ENCODE results near the gene PTPRG.

Gene PTPRG

DNA sequence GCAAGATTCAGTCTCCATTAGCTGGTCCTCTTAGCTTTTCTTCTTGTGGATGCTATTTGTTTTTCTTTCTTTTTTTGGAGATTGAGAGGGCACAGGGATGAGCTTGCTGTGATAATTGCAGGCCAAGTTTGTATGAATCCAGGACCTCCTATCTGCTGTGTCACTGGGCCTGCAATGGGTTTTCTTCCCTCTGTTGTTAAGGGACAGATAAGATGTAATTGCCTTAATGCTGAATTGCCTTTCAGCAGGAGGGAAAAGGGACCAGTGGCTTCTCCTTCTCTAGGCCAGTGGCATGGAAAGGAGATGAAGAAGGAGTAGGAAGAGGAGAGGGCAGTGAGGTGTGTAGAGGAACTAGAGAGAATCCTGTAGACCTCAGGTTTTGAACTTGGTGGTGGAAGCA, 29.9 kb downstream of the PTPRG start:
- DNase-seq, result no peak

DNA sequence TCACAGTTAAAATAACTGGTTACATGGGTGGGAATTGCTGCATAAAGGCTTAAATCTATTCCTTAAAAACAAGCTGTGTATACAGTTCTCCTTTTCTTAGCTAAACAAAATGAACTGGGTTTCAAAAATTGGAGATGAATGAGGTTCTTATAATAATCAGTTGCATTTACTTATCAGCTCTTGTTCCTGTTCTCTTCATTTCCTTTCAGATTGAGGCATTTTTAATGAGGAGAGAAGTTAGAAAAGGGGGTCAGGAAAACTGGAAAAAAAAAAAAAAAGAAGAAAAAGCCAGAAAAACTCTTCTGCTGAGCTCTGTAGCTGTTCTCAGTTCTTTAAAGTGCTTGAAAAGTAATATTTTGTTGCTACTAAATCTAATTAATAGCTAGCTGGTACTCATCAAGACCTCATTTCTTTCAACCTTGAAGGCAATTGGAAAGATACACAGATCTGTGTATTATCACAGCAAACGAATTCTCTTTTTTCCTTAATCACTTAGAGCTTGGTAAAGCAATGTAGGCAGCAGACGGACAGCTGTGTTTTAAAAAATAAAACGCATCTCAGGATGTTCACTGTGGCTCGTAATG, 32.2 kb downstream of the PTPRG start:
- no peak for DNase-seq

DNA sequence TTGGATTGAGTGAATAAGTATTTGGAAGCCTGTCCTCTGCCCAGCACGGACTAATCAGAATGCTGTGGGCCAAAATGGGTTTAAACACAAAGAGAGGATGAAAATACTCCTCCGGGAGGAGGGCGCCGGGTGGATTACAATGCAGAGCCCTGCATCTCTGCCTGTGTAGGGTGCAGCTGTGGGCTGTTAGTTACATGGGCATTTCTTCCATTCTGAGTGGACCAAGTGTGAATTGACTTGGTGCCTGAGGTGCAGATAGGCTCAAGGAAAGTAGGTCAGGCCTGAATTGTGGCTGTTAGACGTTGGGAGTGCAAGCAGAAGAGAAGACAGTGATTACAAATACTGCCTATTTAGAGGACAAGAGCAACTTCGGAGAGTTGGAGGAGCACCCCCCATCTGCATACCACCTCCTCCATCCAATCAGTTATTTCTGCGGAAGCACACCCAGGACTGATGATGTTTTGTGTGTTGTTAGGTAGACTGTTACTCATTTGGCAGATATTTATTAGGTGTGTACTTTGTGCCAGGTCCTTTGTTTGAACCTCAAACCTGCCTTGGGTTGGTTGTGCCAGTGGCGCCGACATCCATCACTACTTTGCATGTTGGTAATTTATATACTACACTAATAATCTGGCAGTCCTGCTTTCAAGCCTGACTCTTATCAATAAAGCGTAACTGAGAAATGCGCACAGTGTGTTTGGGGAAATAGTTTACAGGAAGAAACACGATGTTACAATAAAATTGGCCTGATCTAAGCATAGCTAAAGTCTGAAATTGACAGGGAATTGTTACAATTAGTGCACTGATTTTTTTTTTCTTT, 33.0 kb downstream of the PTPRG start:
- no peak for DNase-seq

DNA sequence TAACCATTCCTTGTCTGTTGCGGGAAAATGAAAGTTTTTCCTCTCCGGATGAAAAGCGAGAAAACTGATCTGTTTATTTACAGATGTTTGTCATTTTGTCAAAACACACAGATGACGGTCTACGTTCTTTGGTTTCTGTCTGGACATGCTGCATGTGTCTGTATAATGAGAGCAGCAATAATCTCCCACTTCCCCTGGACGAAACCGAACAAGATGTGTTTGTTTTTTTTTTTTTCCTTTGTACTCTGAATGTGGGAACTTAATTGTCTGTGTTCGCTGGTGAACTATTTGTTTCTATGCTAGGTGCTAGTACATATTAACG, 33.6 kb downstream of the PTPRG start:
- DNase-seq, result no peak

DNA sequence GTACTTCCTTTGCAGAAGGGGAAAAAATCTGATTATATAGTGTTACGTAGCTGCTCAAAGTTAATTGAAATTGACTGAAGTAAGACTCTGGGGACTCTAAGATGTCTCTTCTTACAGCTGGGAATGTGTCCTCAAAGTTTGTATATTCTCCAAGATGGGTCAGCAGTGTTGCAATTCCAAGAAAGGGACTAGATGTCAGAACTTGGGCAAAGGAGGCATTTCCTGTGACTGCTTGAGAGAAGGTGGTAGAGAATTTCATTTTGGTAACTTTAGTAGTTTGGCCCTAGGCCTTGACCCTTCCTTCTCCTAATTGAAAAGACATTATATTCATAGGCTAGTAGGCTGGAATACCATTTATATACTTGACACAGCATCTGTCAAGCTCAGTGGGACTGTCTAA, 33.9 kb downstream of the PTPRG start:
- DNase-seq, result no peak

DNA sequence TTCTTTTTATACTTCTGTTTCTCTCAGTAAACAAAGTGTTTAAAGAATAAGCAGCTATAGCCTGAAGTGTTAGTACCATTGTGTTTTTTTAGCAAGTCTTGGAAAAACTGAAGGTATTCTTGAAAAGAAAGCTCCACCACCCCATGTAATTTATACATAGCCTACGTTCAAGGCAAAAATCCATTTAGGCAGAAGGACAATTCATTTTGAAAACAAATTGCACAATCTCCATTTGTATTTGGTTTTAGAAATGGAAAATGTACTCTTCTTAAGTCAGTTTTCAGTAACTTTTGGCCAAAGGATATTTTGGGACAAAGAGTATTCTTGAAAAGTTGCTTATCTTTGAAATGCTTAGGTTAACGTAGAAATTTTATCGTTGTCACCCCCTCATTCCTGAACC, 34.5 kb downstream of the PTPRG start:
- DNase-seq, result no peak

DNA sequence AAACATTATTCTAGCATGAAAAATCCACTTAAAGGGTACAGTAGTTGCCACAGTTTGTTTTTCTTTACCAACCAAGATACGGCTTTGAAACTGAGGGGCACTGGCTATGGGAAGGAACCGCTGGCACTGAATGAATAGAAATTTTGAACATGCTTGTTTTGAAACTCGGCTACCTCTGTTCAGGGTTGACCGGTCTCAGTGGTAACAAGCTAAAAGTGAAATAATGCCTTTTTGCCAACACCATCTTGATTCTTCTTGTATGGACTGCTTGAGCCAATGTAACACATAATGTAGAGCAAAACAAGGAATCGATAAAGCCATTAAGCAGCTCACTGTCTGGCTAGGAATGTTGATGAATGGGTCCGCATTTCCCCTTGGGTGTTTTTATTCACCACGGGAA, 36.5 kb downstream of the PTPRG start:
- no peak for DNase-seq

DNA sequence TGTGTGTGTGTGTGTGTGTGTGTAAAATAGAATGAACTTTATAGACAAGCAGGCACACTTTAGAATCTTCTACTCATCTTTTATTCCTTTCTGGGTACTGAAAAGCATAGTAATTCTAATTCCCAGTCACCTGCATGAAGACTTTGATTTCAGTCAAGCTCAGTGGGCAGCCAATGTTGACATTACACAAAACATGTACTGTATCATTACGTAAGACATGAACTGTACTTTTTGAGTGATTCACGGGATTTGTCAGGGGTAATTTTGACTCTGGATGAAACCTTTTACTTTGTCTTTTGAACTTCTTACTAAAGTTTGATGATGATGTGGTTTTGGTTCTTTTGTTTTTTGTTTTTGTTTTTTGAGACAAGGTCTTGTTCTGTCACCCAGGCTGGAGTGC, 38.8 kb downstream of the PTPRG start:
- no peak for DNase-seq

DNA sequence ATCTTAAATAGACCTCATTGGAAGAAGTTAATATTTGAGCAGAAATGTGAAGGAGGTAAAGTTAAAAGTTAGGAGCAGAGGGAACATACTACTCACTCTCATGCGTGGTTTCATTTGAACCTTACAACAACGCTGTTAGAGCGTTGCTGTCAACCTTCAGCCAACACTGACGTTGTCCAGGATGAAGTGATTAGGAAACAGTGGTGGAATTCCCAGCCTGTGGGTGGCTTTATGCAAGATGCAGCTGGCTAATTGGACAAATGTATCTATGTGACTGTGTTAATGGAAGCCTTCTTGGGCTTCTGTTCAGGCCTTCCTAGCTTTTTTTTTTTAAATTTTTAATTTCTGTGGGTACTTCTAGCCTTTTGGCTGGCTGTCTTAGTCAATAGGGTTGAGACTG, 40.5 kb downstream of the PTPRG start:
- no peak for DNase-seq

DNA sequence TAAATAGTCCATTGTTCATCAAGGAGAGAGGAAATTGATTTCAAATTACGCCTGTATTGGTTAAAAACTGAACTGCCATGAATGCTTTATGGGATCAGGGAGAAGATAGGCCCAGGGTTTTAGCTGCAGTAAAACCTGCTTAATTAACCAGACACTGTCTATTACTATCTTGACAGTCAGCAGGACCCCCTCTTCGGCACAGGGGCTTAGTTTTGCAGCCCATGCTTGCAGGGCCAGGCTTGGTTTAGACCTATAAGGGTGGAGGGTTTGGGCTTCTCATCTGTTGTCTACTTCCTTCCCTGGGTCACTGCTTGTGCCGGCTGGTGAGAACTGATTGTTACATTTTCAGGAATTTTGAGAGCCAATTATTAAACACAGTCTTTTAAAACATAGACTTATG, 41.1 kb downstream of the PTPRG start:
- no peak for DNase-seq

DNA sequence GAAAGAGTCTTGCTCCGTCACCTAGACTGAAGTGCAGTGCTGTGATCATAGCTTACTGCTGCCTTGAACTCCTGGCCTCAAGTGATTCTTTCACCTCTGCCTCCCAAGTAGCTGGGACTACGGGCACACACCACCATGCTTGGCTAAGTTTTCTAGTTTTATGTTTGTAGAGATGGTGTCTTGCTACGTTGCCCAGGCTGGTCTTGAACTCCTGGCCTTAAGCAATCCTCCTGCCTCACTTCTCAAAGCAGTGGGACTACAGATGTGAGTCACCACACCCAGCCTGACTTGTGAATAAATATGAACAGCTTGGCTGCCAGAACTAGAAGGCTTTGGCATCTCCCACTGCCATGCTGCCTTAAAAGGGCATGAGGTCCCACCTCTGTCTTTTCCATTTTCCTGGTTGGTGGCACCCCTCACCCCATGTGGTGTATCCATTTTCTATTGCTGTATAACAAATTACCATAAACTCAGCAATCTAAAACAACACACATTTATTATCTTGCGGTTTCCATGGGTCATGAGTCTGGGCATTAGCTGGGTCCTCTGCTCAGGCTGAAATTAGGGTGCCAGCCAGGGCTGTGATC, 44.3 kb downstream of the PTPRG start:
- DNase-seq, result no peak

DNA sequence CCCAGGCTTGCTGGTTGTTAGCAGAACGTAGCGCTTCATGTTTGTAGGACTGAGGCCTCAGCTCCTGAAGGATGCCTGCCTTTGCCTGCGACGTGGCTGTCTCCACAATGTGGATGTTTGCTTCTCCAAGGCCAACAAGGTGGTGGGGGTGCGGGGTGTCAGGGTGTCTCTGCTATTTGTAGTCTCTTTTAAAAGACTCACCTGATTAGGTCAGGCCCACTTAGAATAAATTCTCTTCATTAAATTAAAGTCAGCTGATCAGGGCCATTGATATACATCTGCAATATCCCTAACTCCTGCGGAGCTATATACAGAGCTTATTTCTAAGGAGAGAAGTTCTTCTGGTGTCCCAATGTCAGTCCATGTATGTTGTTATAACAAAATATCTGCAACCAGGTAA, 44.8 kb downstream of the PTPRG start:
- no peak for DNase-seq

DNA sequence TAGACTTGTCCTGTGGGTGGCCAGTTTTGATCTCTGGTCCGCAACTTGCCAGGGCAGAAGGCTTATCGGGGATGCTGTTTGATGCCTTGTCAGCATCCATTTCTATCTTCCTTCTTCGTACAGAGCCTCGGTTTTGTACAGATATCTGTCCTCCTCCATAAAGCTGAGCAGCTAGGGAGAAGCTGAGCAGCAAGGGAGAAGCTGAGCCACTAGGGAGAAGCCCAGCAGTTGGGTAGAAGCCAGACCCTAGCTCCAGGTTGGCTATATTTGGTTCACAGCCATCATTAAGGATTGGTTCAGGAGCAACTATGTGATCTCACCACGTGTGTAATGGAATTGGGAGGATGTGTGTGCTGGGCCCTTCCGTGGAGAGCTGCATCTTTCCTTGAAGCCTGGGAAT, 46.7 kb downstream of the PTPRG start:
- no peak for DNase-seq

DNA sequence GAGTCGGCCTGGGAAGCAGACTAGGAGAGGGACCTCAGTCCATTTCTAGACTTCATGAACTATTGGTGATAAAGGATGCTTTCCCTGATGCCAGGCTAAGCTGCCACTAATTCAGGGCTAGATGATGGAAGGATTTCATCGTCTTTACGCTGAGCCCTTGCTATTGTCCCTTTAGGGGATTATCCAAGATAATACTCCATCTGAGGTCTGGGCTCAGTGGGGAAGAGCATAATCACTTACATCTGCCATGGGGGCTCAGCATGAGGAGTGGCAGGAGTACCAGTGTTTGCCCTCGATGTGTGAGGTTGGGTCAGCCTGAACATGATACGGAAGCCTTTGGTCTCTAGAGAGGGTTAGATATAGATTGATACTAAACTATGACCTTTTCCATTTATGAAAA, 47.3 kb downstream of the PTPRG start:
- no peak for DNase-seq

DNA sequence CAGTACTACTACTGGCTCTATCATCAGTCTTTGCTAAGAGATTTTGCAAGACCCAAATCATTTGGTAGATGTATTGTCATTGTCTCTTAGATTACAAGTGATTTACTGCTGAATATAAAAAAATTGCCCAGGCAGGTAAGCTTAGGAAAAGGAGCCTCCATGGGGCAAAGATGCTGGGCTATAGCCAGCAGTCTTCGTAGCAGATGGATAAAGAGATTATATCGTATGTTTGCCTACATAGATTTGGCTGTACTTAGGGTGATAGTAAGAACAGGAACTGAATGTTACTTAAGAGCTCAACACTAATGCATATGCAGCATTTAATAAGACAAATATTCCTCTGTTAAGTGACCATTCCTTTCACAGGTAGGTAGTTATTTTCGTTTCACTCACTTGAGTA, 48.9 kb downstream of the PTPRG start:
- no peak for DNase-seq

DNA sequence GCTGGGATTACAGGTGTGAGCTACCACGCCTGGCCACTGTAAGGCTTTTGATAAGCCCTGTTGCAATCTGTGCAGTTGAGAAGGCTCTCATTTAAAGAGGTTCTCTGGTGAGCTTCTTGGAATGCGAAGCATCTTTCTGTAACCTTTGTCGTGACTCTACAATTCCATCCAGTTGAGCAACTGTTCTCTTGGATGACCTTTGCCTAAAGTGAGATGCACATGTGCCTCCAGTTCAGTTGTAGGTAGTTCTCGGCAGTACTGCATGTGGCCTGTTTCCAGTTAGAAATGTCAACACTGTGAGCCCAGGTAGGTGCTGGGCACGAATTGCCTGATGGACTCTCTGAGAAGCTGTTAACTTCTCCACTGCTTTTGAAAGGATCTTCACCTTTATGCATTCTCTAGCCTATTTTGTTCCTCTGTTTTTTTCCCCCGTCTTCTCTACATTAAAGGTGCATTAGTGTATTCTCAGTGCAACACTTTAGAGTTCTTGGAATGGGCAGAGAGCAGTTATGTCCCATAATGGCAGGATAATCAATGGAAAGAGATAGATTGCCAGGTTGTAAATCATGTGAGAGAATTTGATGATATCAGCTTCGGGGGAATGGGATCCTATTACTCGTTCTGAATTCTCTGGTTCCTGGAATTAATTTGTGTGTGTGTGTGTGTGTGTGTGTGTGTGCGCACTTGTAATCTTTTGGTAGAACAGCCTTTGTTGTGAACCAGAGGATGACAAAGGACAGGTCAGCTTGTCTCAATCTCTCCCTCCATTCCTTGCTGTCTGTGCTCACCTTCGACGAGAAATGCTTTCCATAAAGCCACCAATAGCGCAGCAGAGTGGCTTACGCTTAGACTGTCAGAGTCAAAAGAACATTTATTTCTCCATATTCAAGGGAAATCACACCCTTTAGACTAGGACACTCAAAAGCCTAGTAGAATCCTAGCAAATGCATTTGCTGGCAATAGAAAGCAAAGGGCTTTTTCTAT, 51.1 kb downstream of the PTPRG start:
- no peak for DNase-seq

DNA sequence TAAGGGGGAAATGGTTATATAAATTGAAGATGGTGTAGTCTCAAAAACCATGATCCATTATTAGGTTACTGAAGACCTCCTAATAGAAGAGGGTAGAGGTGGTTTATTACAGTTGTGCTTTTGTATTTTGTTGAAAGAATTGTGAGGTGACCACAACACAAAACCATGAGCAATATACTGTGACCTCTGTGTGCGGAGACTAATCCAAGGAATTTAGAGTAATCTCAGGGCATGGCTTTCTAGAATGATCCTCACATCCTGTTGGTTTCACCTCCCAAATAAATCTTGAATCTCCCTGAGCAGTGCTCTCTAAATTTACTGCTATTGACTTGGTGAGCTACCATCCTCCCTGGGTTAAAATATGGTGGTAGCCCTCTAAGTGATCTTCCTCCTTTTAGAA, 52.3 kb downstream of the PTPRG start:
- DNase-seq, result no peak

DNA sequence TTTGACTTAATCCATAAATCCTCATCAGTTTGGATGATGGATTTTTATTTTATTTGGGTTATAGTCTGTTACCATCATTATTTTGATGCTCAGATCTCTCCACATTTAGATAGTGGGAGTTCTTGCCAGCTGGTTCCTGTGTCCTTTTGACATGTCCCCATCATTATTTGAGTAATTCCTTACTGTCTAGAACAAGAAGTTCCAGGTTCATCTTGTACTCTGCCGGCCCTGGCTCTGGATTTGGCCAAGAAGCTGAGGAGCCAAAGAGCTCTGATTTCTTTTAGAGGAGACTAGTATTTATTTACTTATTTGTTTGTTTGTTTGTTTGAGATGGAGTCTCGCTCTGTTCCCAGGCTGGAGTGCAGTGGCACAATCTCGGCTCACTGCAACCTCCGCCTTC, 54.3 kb downstream of the PTPRG start:
- no peak for DNase-seq

DNA sequence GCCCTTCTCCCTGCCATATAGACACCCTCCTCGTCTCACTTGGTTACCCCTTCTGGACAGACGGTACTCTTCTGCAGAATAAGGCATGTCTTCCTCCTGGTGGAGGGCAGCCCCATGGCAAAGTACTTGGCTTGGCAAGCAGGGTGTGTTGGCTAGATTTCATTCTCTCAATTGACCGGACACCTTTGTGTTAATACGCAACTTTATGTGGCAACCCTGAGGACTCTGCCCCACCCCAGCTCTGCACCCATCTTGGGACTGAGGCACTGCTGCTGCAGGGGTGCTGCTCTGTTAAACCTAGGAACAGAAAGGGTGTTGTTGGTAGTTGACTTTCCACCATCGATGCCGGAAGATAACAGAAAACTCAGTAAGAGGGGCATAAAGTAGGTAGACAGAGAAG, 55.2 kb downstream of the PTPRG start:
- no peak for DNase-seq

DNA sequence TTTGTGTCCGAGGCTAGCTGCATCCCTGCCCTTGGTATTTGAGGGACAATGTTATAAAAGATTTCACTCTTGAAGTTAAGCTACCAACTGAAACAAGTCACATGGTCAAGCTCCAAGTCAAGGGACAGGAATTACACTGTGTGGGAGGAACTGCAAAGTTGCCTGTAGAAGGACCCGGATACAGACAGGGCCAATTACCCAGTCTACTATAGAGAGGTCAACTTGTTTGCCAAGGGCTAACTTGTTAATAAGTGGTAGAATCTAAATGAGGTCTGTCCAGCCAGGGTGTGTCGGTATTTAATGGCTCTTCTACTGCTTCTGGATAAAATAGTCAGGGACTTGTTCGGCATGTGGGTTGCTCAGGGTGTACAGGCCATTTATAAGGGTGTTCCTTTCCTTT, 55.7 kb downstream of the PTPRG start:
- no peak for DNase-seq

DNA sequence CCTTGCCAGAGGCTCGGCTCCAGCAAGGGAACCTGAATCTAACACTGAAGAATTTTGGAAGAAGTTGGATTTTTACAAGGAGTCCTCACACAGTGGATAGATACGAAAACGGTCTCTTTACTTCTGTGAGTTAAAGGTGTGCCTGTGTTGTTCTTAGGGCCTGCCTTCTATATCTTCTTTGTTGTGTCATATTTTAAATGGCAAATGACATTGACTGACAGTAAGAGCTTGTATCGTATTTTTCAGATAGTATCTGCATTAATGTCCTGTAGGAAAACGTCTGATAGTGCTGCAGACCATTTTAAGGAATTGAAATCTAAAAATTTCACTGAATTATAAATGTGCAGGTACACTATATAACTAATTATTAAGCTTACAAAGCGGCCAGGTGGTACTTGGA, 56.3 kb downstream of the PTPRG start:
- DNase-seq, result no peak

DNA sequence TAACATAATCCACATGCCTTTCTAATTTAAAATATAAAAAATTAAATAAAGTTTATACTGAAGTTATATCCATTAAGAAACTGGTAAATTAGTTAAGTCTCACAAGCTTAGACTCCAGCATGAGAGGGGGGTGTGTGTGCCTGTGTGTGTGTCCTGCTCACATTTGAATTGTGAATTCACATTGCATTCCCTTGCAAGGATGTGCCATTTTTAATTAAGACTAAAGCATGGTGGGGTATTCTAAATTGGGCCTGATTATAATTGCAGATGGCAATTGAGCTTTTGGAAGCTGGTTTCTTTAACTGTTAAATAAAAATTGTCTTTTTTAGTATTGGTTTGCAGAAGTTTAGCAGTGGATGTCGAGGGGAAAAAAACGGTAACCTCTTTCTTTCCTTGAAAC, 56.9 kb downstream of the PTPRG start:
- no peak for DNase-seq

DNA sequence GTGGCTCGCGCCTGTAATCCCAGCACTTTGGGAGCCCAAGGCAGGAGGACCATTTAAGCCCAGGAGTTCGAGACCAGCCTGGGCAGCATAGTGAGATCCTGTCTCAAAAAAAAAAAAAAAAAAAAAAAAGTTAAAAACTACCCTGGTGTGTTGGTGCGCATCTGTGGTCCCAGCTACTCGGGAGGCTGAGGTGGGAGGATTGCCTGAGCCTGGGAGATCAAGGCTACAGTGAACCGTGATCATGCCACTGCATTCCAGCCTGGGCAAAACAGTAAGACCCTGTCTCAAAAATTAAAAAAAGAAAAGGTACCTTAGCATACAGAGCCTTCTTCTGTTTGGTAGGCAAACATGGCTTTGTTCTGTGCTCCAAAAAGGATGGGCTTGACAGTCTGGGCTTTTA, 57.5 kb downstream of the PTPRG start:
- no peak for DNase-seq

DNA sequence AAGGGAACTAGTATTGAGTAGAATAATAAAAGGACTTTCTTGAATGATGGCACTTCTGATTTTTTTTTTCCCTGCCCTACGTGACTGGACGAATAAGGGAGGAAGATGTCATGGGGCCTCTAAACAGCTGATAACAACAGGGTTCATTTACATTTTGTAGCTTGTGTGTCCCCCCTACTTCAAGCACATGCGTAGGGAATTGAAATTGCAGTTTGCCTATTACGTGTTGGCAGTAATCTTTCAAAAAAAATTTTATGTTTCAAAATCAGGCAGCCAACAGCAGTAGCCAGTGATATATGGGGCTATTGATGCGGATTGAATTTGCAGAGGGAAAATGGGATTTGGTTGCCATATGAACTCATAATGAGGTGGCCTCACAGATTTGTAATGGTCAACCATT, 58.7 kb downstream of the PTPRG start:
- no peak for DNase-seq

All from T-helper 1 cell (primary cell).